Gastroesophageal sphincter (tissue), 3 donors: ENCODE data around the gene CACNG1.
"Not testable (repeated sequence)": the region's sequence is repeated elsewhere in the genome, so short reads cannot be mapped to it uniquely, and the experiment has no call there.

Experiments
- POLR2AphosphoS5 ChIP-seq: sonication (generic); formaldehyde crosslinking; IDR thresholded peaks from one replicate; pipeline ENCODE4 v1.6.1; 2017; ENCODE audit warnings: antibody characterized with exemption
- TF ChIP-seq, protein P1 (sequence below), 4 experiments: fragments of 200-600 bp in 2 of 4; fragments of 450-650 bp in 2 of 4; sonication (generic) in 1 of 4; IDR thresholded peaks; one replicate each; pipeline ENCODE4 v1.5.1; 2017 to 2019; ENCODE audit warnings: antibody characterized with exemption in 4 of 4, mild to moderate bottlenecking in 2 of 4, moderate library complexity in 2 of 4

DNA sequence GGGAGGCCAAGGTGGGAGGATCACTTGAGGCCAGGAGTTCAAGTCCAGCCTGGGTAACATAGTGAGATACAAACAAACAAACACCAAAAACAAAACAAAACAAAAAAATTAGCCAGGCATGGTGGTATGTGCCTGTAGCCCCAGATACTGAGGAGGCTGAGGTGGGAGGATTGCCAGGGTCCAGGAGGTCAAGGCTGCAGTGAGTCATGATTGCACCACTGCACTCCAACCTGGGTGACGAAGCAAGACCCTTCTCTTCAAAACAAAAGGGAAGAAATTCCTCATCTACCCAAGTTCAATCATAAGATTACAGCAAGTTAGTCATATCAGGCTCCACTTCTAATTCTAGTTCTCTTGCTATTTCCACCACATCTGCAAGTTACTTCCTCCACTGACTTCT, 50.9 kb downstream of the CACNG1 start:
- TF ChIP-seq POLR2AphosphoS5 = peak; percentile 54
- TF ChIP-seq, protein P1, sequence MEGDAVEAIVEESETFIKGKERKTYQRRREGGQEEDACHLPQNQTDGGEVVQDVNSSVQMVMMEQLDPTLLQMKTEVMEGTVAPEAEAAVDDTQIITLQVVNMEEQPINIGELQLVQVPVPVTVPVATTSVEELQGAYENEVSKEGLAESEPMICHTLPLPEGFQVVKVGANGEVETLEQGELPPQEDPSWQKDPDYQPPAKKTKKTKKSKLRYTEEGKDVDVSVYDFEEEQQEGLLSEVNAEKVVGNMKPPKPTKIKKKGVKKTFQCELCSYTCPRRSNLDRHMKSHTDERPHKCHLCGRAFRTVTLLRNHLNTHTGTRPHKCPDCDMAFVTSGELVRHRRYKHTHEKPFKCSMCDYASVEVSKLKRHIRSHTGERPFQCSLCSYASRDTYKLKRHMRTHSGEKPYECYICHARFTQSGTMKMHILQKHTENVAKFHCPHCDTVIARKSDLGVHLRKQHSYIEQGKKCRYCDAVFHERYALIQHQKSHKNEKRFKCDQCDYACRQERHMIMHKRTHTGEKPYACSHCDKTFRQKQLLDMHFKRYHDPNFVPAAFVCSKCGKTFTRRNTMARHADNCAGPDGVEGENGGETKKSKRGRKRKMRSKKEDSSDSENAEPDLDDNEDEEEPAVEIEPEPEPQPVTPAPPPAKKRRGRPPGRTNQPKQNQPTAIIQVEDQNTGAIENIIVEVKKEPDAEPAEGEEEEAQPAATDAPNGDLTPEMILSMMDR (IDR thresholded peaks at IDR 0.05) = not testable (repeated sequence)
